GM23338 (cell line): ENCODE results near the gene MOCOS. TPM values are rescaled to one million over a fixed set of nuclear protein-coding genes. Genes with fewer than 3 reads are reported as not detected.

Source experiments
- ATAC-seq: fragments of 200-7000 bp; cut with Tn5 transposase; 3 replicates; pipeline ENCODE4 v1.9.1; 2020
- DNase-seq: peaks from one replicate; pipeline ENCODE4 v3.0.0-alpha.2; 2015; ENCODE audit warnings: low spot score
- H2AFZ ChIP-seq: fragments of 200-600 bp; sonication (generic); 2 replicates; pipeline ENCODE4 v1.8.0; 2016; ENCODE audit warnings: antibody characterized with exemption, mild to moderate bottlenecking, moderate library complexity
- H3F3A ChIP-seq: fragments of 200-600 bp; sonication (generic); replicated peaks from 2 replicates; pipeline ENCODE4 v1.8.0; 2017; ENCODE audit warnings: antibody characterized with exemption, mixed run types, low read depth
- H3K27ac ChIP-seq: fragments of 200-600 bp; sonication (generic); 2 replicates; pipeline ENCODE4 v1.6.1; 2016; ENCODE audit warnings: low read depth
- H3K27me3 ChIP-seq: fragments of 200-600 bp; sonication (generic); 2 replicates; pipeline ENCODE4 v1.8.0; 2016; ENCODE audit warnings: mild to moderate bottlenecking, mixed run types, moderate library complexity; ENCODE audit not compliant: insufficient read depth
- H3K36me3 ChIP-seq: fragments of 200-600 bp; sonication (generic); 2 replicates; pipeline ENCODE4 v1.8.0; 2016; ENCODE audit warnings: mild to moderate bottlenecking; ENCODE audit not compliant: insufficient read depth
- H3K4me1 ChIP-seq: fragments of 200-600 bp; sonication (generic); 2 replicates; pipeline ENCODE4 v1.8.0; 2016; ENCODE audit warnings: mild to moderate bottlenecking, moderate library complexity; ENCODE audit not compliant: insufficient read depth
- H3K4me2 ChIP-seq: fragments of 200-600 bp; sonication (generic); 2 replicates; pipeline ENCODE4 v1.7.1; 2017; ENCODE audit warnings: mixed run types
- H3K4me3 ChIP-seq: fragments of 200-600 bp; sonication (generic); 2 replicates; pipeline ENCODE4 v1.6.1; 2016; ENCODE audit warnings: mixed run types
- H3K79me2 ChIP-seq: fragments of 200-600 bp; sonication (generic); replicated peaks from 2 replicates; pipeline ENCODE4 v1.8.0; 2017; ENCODE audit warnings: mild to moderate bottlenecking; ENCODE audit not compliant: insufficient read depth
- H3K9me2 ChIP-seq: fragments of 200-600 bp; sonication (generic); 2 replicates; pipeline ENCODE4 v1.8.0; 2017; ENCODE audit not compliant: insufficient read depth
- H4K20me1 ChIP-seq: fragments of 200-600 bp; sonication (generic); replicated peaks from 2 replicates; pipeline ENCODE4 v1.8.0; 2017; ENCODE audit warnings: mild to moderate bottlenecking; ENCODE audit not compliant: insufficient read depth
- H3K27ac Mint-ChIP-seq: 2 replicates; pipeline ENCODE4 v1.8.0; 2020; ENCODE audit warnings: inconsistent platforms, mild to moderate bottlenecking, moderate library complexity, mixed read lengths
- H3K27me3 Mint-ChIP-seq: 3 replicates; pipeline ENCODE4 v1.8.0; 2022; ENCODE audit warnings: low read depth, mild to moderate bottlenecking, moderate library complexity, mixed read lengths, inconsistent platforms; ENCODE audit not compliant: insufficient read depth, poor library complexity
- H3K36me3 Mint-ChIP-seq: 3 replicates; pipeline ENCODE4 v1.8.0; 2021; ENCODE audit warnings: low read depth, mild to moderate bottlenecking, inconsistent platforms, moderate library complexity, mixed read lengths
- H3K4me1 Mint-ChIP-seq: 3 replicates; pipeline ENCODE4 v1.8.0; 2020; ENCODE audit warnings: mild to moderate bottlenecking, inconsistent platforms, mixed read lengths
- H3K4me3 Mint-ChIP-seq: 3 replicates; pipeline ENCODE4 v1.8.0; 2021; ENCODE audit warnings: moderate library complexity, mild to moderate bottlenecking, inconsistent platforms, mixed read lengths
- H3K9me3 Mint-ChIP-seq: 3 replicates; pipeline ENCODE4 v1.8.0; 2020; ENCODE audit warnings: moderate library complexity, mild to moderate bottlenecking, inconsistent platforms, mixed read lengths
- CREB1 ChIP-seq: fragments of 250-450 bp; sonication (Bioruptor Pico); IDR thresholded peaks from 2 replicates; pipeline ENCODE4 v1.5.0; 2020; ENCODE audit warnings: low read depth, mild to moderate bottlenecking, moderate library complexity
- EZH2 ChIP-seq: fragments of 200-600 bp; sonication (generic); IDR thresholded peaks from one replicate; pipeline ENCODE4 v1.8.0; 2017; ENCODE audit warnings: antibody characterized with exemption, mild to moderate bottlenecking, low read depth; ENCODE audit not compliant: unreplicated experiment
- EZH2phosphoT487 ChIP-seq: fragments of 200-600 bp; sonication (generic); IDR thresholded peaks from one replicate; pipeline ENCODE4 v1.8.1; 2018; ENCODE audit warnings: antibody characterized with exemption; ENCODE audit not compliant: unreplicated experiment
- JUNB ChIP-seq: IDR thresholded peaks from one replicate; pipeline ENCODE4 v1.6.1; 2016; ENCODE audit warnings: antibody characterized with exemption; ENCODE audit not compliant: unreplicated experiment
- NANOG ChIP-seq: IDR thresholded peaks from 2 replicates; pipeline ENCODE4 v1.6.1; 2016; ENCODE audit warnings: antibody characterized with exemption, borderline replicate concordance
- POLR2AphosphoS5 ChIP-seq: IDR thresholded peaks from 2 replicates; pipeline ENCODE4 v1.6.1; 2016; ENCODE audit warnings: antibody characterized with exemption, low read depth
- STAT1 ChIP-seq: IDR thresholded peaks from one replicate; pipeline ENCODE4 v1.6.1; 2016; ENCODE audit warnings: antibody characterized with exemption; ENCODE audit not compliant: unreplicated experiment
- ZNF114 ChIP-seq: fragments of 250-450 bp; sonication (Bioruptor Pico); IDR thresholded peaks from 2 replicates; pipeline ENCODE4 v1.5.0; 2020; ENCODE audit warnings: mild to moderate bottlenecking, moderate library complexity
- polyA plus RNA-seq: library from polyadenylated mRNA; unstranded; fragments of >200 nt; fragmentation: Nextera tagmentation; extraction: Ambion mirVana; gene quantifications from 2 replicates; pipeline ENCODE4 v1.2.1, GENCODE V29; 2016
- total RNA-seq: library from RNA; depleted of rRNA; stranded (reverse); fragments of >200 nt; shearing (Covaris generic); gene quantifications from 2 replicates; pipeline ENCODE4 v1.2.3, GENCODE V29; 2014
- TF ChIP-seq, protein P1 (sequence below): fragments of 250-450 bp; sonication (Bioruptor Pico); IDR thresholded peaks from 2 replicates; pipeline ENCODE4 v1.5.0; 2020; ENCODE audit warnings: mild to moderate bottlenecking, moderate library complexity
- TF ChIP-seq, protein P2 (sequence below): IDR thresholded peaks from one replicate; pipeline ENCODE4 v1.6.1; 2018; ENCODE audit warnings: antibody characterized with exemption; ENCODE audit not compliant: unreplicated experiment

The MOCOS gene
- total and polyA plus RNA-seq, 2 experiments from 2014 or later, result 3.9 to 7.2 TPM

GRCh38 chr18:36158266-36158867, 28.9 kb upstream of the MOCOS start (continued):
- TF ChIP-seq JUNB (no peak), CREB1 (CRISPR knock-in tag) (no peak), POLR2AphosphoS5 (no peak), NANOG (no peak), STAT1 (no peak), ZNF114 (no peak)
- TF ChIP-seq, protein P1, sequence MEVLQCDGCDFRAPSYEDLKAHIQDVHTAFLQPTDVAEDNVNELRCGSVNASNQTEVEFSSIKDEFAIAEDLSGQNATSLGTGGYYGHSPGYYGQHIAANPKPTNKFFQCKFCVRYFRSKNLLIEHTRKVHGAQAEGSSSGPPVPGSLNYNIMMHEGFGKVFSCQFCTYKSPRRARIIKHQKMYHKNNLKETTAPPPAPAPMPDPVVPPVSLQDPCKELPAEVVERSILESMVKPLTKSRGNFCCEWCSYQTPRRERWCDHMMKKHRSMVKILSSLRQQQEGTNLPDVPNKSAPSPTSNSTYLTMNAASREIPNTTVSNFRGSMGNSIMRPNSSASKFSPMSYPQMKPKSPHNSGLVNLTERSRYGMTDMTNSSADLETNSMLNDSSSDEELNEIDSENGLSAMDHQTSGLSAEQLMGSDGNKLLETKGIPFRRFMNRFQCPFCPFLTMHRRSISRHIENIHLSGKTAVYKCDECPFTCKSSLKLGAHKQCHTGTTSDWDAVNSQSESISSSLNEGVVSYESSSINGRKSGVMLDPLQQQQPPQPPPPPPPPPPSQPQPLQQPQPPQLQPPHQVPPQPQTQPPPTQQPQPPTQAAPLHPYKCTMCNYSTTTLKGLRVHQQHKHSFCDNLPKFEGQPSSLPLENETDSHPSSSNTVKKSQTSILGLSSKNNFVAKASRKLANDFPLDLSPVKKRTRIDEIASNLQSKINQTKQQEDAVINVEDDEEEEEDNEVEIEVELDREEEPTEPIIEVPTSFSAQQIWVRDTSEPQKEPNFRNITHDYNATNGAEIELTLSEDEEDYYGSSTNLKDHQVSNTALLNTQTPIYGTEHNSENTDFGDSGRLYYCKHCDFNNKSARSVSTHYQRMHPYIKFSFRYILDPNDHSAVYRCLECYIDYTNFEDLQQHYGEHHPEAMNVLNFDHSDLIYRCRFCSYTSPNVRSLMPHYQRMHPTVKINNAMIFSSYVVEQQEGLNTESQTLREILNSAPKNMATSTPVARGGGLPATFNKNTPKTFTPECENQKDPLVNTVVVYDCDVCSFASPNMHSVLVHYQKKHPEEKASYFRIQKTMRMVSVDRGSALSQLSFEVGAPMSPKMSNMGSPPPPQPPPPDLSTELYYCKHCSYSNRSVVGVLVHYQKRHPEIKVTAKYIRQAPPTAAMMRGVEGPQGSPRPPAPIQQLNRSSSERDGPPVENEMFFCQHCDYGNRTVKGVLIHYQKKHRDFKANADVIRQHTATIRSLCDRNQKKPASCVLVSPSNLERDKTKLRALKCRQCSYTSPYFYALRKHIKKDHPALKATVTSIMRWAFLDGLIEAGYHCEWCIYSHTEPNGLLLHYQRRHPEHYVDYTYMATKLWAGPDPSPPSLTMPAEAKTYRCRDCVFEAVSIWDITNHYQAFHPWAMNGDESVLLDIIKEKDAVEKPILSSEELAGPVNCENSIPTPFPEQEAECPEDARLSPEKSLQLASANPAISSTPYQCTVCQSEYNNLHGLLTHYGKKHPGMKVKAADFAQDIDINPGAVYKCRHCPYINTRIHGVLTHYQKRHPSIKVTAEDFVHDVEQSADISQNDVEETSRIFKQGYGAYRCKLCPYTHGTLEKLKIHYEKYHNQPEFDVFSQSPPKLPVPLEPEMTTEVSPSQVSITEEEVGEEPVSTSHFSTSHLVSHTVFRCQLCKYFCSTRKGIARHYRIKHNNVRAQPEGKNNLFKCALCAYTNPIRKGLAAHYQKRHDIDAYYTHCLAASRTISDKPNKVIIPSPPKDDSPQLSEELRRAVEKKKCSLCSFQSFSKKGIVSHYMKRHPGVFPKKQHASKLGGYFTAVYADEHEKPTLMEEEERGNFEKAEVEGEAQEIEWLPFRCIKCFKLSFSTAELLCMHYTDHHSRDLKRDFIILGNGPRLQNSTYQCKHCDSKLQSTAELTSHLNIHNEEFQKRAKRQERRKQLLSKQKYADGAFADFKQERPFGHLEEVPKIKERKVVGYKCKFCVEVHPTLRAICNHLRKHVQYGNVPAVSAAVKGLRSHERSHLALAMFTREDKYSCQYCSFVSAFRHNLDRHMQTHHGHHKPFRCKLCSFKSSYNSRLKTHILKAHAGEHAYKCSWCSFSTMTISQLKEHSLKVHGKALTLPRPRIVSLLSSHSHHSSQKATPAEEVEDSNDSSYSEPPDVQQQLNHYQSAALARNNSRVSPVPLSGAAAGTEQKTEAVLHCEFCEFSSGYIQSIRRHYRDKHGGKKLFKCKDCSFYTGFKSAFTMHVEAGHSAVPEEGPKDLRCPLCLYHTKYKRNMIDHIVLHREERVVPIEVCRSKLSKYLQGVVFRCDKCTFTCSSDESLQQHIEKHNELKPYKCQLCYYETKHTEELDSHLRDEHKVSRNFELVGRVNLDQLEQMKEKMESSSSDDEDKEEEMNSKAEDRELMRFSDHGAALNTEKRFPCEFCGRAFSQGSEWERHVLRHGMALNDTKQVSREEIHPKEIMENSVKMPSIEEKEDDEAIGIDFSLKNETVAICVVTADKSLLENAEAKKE (CRISPR knock-in tag), result no peak

- Histone ChIP-seq H3K27ac (no peak overlapping the region), H3K27me3 (no peaks in the 10 kb centered on the region), H3K4me2 (no peak overlapping the region), H3K4me3 (no peak overlapping the region), H3K9me2 (no peaks in the 10 kb centered on the region), H4K20me1 (peaks cover 16% of the 10 kb centered on the region), H3K36me3 (peaks cover 77% of the 10 kb centered on the region), H2AFZ (no peak overlapping the region), H3F3A (no peaks in the 10 kb centered on the region), H3K79me2 (peaks cover 6% of the 10 kb centered on the region), H3K4me1 (no peaks in the 10 kb centered on the region)
- H3K4me3 Mint-ChIP-seq, result no peak overlapping the region
- no peaks in the 10 kb centered on the region; the same call in 2 of the 3 replicates for H3K4me1 Mint-ChIP-seq
- ATAC-seq (no peak), DNase-seq (no peak)
- H3K27ac Mint-ChIP-seq, result no peak overlapping the region
- H3K36me3 Mint-ChIP-seq, result peaks cover 87% of the 10 kb centered on the region
- no peaks in the 10 kb centered on the region for H3K9me3 Mint-ChIP-seq
- H3K27me3 Mint-ChIP-seq, result no peaks in the 10 kb centered on the region
- TF ChIP-seq EZH2phosphoT487 (no peak), POLR2AphosphoS5 (no peak), EZH2 (no peak), ZNF114 (no peak), CREB1 (CRISPR knock-in tag) (no peak), NANOG (no peak)
- TF ChIP-seq, protein P2, sequence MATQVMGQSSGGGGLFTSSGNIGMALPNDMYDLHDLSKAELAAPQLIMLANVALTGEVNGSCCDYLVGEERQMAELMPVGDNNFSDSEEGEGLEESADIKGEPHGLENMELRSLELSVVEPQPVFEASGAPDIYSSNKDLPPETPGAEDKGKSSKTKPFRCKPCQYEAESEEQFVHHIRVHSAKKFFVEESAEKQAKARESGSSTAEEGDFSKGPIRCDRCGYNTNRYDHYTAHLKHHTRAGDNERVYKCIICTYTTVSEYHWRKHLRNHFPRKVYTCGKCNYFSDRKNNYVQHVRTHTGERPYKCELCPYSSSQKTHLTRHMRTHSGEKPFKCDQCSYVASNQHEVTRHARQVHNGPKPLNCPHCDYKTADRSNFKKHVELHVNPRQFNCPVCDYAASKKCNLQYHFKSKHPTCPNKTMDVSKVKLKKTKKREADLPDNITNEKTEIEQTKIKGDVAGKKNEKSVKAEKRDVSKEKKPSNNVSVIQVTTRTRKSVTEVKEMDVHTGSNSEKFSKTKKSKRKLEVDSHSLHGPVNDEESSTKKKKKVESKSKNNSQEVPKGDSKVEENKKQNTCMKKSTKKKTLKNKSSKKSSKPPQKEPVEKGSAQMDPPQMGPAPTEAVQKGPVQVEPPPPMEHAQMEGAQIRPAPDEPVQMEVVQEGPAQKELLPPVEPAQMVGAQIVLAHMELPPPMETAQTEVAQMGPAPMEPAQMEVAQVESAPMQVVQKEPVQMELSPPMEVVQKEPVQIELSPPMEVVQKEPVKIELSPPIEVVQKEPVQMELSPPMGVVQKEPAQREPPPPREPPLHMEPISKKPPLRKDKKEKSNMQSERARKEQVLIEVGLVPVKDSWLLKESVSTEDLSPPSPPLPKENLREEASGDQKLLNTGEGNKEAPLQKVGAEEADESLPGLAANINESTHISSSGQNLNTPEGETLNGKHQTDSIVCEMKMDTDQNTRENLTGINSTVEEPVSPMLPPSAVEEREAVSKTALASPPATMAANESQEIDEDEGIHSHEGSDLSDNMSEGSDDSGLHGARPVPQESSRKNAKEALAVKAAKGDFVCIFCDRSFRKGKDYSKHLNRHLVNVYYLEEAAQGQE, result no peak
These were observed 26.3 kb upstream of the MOCOS start for GRCh38 chr18:36160959-36161371.
